Body of pancreas (tissue), 4 donors: ENCODE results near the gene SLC19A2.

Source experiments
- POLR2A ChIP-seq, 3 donors: fragments of 450-650 bp; IDR thresholded peaks; one replicate each; pipeline ENCODE4 v1.6.1; 2016; ENCODE audit warnings: antibody characterized with exemption in 3 of 3, mild to moderate bottlenecking in 2 of 3
- TF ChIP-seq, protein P1 (sequence below), 7 experiments: fragments of 450-650 bp in 4 of 7; fragments of 200-600 bp in 3 of 7; sonication (generic) in 3 of 7; IDR thresholded peaks; one replicate each; pipeline ENCODE4 v1.5.1; 2016 to 2019; ENCODE audit warnings: antibody characterized with exemption in 7 of 7

DNA sequence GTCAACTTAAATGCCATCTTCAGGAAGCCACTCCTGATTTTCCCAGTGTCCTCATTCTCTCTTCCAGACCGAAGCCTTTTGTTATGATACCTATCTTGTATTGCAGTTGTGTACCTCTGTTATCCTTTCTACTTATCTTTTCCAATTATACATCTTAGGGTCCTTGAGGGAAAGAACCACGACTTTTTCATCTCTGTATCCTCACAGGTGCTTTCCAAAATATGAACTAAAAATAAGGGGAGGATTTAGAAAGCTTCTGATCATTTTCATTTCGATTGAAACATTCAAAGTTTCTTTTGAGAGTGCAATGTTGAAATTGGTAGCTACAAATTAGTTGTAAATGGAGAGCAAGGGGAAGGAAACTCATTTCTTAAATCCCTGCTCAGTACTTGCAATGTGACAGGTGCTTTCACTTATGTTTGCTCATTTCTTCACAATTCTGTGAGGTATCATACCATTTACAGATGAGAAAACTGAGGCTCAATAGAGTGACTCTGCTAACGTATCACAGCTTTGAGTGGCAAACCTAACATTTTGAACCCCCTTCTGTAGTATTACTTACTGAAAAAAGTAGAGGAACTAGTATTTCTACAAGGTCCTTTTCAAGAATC lies 24.2 kb downstream of the SLC19A2 start:
- TF ChIP-seq, protein P1, sequence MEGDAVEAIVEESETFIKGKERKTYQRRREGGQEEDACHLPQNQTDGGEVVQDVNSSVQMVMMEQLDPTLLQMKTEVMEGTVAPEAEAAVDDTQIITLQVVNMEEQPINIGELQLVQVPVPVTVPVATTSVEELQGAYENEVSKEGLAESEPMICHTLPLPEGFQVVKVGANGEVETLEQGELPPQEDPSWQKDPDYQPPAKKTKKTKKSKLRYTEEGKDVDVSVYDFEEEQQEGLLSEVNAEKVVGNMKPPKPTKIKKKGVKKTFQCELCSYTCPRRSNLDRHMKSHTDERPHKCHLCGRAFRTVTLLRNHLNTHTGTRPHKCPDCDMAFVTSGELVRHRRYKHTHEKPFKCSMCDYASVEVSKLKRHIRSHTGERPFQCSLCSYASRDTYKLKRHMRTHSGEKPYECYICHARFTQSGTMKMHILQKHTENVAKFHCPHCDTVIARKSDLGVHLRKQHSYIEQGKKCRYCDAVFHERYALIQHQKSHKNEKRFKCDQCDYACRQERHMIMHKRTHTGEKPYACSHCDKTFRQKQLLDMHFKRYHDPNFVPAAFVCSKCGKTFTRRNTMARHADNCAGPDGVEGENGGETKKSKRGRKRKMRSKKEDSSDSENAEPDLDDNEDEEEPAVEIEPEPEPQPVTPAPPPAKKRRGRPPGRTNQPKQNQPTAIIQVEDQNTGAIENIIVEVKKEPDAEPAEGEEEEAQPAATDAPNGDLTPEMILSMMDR (IDR thresholded peaks at IDR 0.05), result no peak
- TF ChIP-seq POLR2A (IDR thresholded peaks at IDR 0.05), result no peak
